Measurements from ENCODE around the gene WFIKKN2.

Gene WFIKKN2

DNA sequence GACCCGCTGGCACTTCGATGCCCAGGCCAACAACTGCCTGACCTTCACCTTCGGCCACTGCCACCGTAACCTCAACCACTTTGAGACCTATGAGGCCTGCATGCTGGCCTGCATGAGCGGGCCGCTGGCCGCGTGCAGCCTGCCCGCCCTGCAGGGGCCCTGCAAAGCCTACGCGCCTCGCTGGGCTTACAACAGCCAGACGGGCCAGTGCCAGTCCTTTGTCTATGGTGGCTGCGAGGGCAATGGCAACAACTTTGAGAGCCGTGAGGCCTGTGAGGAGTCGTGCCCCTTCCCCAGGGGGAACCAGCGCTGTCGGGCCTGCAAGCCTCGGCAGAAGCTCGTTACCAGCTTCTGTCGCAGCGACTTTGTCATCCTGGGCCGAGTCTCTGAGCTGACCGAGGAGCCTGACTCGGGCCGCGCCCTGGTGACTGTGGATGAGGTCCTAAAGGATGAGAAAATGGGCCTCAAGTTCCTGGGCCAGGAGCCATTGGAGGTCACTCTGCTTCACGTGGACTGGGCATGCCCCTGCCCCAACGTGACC, 5.0 kb downstream of the WFIKKN2 start:
- no peak for TF ChIP-seq FOXA1 (IDR thresholded peaks at IDR 0.05)
- no peak for TF ChIP-seq SP1 (IDR thresholded peaks at IDR 0.05)
- POLR2A ChIA-PET: interaction anchor here (0.6 kb wide), 1 partner anchor 56 kb away, joined by 3 read pairs; no protein-coding TSS in a partner anchor

DNA sequence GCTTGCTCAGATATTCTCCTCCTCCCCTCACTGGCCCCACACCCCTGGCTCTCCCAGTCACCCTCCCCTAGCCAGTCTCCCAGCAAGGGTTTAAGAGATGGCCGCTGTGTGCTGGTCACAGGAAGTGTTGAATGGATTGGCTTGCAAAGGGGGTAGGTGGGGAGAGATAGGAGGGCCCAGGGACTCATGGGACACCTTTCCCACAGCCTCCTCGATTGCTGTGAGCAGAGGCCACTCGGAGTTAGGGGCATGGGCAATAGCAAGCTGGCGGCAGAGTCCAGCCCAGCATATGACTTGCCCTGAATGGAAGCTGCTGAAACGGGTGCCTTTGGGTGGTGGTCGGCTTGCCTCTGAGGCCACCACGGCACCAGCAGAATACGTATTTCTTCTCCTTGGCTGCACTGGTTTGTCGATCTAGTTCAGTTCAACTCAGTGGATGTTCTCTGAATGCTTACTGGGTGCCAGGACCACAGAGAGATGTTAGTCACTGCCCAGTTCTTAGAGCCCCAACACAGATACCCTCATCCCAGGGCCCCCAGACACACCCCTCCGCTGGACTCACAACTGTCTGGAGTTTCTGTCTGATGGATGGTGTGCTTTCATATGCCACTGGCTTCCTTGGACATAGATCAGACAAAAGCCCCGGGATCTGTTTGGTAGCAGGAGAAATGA, 6.0 kb downstream of the WFIKKN2 start:
- ChIA-PET POLR2A (no interaction called here), CTCF (interaction anchor here (0.6 to 6.6 kb wide), 9 partner anchors 11 to 178 kb away, joined by 3 to 68 read pairs (median 4); no protein-coding TSS in a partner anchor)
- no peak for DNase-seq (ENCODE audit: extremely low spot score)
- TF ChIP-seq FOXM1 (IDR thresholded peaks at IDR 0.05; ENCODE audit: borderline replicate concordance) (no peak), ARNT (IDR thresholded peaks at IDR 0.05) (no peak), HDGF (IDR thresholded peaks at IDR 0.05; ENCODE audit: borderline replicate concordance) (no peak)

More for the DNA sequence above, 5.0 kb downstream of the WFIKKN2 start:
- DNase-seq (ENCODE audit: extremely low spot score): no peak
- CTCF ChIA-PET: interaction anchor here (4.0 to 6.6 kb wide), 2 partner anchors 12 to 57 kb away, joined by 26 to 68 read pairs; no protein-coding TSS in a partner anchor

- ChIA-PET CTCF (interaction anchor here (0.6 to 6.6 kb wide), 12 partner anchors 10 to 181 kb away, joined by 3 to 68 read pairs (median 4); no protein-coding TSS in a partner anchor), POLR2A (no interaction called here)
- DNase-seq (ENCODE audit: extremely low spot score): peak; percentile 87
- TF ChIP-seq ELF4 (IDR thresholded peaks at IDR 0.05) (no peak), SUZ12 (IDR thresholded peaks at IDR 0.05) (no peak), ARNT (IDR thresholded peaks at IDR 0.05) (no peak), BHLHE40 (IDR thresholded peaks at IDR 0.05; ENCODE audit: borderline replicate concordance) (no peak), FOXM1 (IDR thresholded peaks at IDR 0.05; ENCODE audit: borderline replicate concordance) (no peak), HDGF (IDR thresholded peaks at IDR 0.05; ENCODE audit: borderline replicate concordance) (no peak), LEF1 (IDR thresholded peaks at IDR 0.05; ENCODE audit: borderline replicate concordance) (no peak)
- TF ChIP-seq, protein P1, sequence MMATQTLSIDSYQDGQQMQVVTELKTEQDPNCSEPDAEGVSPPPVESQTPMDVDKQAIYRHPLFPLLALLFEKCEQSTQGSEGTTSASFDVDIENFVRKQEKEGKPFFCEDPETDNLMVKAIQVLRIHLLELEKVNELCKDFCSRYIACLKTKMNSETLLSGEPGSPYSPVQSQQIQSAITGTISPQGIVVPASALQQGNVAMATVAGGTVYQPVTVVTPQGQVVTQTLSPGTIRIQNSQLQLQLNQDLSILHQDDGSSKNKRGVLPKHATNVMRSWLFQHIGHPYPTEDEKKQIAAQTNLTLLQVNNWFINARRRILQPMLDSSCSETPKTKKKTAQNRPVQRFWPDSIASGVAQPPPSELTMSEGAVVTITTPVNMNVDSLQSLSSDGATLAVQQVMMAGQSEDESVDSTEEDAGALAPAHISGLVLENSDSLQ (IDR thresholded peaks at IDR 0.05): no peak
Measured at GRCh38 chr17:50841949-50842354, 6.6 kb downstream of the WFIKKN2 start.

DNA sequence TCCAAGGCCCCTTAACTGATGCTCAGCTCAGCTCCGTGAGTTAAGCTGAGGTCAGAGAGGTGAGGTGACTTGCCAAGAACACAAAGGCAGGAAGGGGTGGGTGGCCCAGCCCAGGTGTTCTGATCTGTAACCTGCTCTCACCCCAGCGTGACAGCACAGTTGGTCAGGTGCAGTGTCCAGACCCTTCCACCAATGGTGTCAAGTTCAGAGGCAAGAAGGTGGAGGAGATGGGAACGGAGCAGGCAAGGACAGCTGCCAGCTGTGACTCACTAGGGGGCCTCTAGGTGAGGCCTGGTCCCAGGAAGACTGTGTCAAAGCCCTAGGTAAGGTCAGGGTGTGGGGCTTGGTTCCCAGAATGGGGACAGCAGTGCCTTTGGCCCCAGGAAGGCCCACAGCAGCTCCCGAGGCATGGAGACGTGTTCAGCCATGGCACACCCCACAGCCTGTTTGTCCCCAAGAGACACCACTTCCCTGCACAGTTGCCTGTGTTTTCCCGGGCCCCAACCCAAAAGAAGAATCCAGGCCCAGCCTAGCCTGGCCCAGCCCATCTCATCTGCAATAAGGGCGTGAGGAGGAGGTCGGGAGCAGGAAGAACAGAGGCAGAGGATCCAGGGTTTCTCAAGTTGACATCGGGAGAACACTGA, 7.2 kb downstream of the WFIKKN2 start:
- no peak for TF ChIP-seq SP1 (IDR thresholded peaks at IDR 0.05)
- TF ChIP-seq, protein P1 (IDR thresholded peaks at IDR 0.05): no peak
- TF ChIP-seq CTBP1 (IDR thresholded peaks at IDR 0.05; ENCODE audit: borderline replicate concordance): no peak
- TF ChIP-seq FOXA1 (IDR thresholded peaks at IDR 0.05): no peak
- no peak for TF ChIP-seq ARNT (IDR thresholded peaks at IDR 0.05)
- TF ChIP-seq FOXM1 (IDR thresholded peaks at IDR 0.05; ENCODE audit: borderline replicate concordance): no peak
- no peak for DNase-seq (ENCODE audit: extremely low spot score)
- CTCF ChIA-PET: interaction anchor here (0.6 to 6.6 kb wide), 11 partner anchors 9 to 181 kb away, joined by 3 to 68 read pairs (median 4); no protein-coding TSS in a partner anchor
- POLR2A ChIA-PET: no interaction called here

DNA sequence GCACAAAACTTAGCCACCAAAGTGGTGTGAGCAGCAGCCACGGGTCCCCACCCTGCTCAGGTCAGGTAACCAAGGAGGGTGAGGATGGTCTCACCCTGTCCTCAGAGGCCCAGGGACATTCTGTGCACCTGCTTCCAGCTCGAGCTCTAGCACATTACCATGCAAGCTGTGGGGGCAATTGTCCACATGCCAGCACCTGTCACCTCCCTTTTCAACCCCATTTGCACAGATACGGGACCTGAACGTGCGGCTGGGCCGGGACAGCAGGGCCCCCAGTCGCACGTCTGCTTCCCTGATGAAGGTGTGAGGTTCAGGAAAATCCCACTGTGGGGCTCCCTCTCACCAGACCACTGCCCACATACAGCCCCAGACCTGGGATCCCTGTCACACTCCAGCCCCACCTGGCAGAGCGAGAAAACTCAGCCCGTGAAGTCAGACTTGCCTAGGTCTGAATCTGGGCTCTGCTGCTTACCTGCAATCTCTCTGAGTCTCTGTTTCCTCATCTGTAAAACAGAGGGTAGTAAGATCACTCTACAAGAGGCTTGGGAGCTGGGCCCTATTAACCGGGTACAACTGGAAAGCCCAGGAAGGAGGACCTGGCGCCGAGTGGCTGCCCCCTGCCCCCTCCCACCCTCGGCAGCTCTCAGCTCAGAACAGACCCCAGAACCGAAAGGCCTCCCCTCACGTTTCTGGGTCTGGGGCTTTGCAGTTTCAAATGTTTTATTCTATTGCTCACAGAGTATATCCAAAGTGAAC, 7.9 kb downstream of the WFIKKN2 start:
- POLR2A ChIA-PET: interaction anchor here (0.9 to 1.2 kb wide), 2 partner anchors 23 to 135 kb away, joined by 4 read pairs; partner anchors contain the start of gene TOB1
- CTCF ChIA-PET: interaction anchor here (0.6 to 6.6 kb wide), 5 partner anchors 9 to 80 kb away, joined by 3 to 68 read pairs (median 4); no protein-coding TSS in a partner anchor
- TF ChIP-seq, protein P1 (IDR thresholded peaks at IDR 0.05): no peak
- TF ChIP-seq FOXA1 (IDR thresholded peaks at IDR 0.05) (no peak), ELF4 (IDR thresholded peaks at IDR 0.05) (no peak), FOXK2 (IDR thresholded peaks at IDR 0.05) (no peak), SP1 (IDR thresholded peaks at IDR 0.05) (no peak), SUZ12 (IDR thresholded peaks at IDR 0.05) (no peak), L3MBTL2 (conservative IDR thresholded peaks at IDR 0.05) (no peak), HDGF (IDR thresholded peaks at IDR 0.05; ENCODE audit: borderline replicate concordance) (no peak), LEF1 (IDR thresholded peaks at IDR 0.05; ENCODE audit: borderline replicate concordance) (no peak), BHLHE40 (IDR thresholded peaks at IDR 0.05; ENCODE audit: borderline replicate concordance) (no peak), NFRKB (IDR thresholded peaks at IDR 0.05) (no peak), ARNT (IDR thresholded peaks at IDR 0.05) (no peak), TARDBP (IDR thresholded peaks at IDR 0.05) (no peak)
- no peak for DNase-seq (ENCODE audit: extremely low spot score)

GRCh38 chr17:50844117-50844700, 8.8 kb downstream of the WFIKKN2 start:
- TF ChIP-seq BHLHE40 (IDR thresholded peaks at IDR 0.05; ENCODE audit: borderline replicate concordance): no peak
- TF ChIP-seq FOXA1 (IDR thresholded peaks at IDR 0.05): no peak
- TF ChIP-seq CTBP1 (IDR thresholded peaks at IDR 0.05; ENCODE audit: borderline replicate concordance): no peak
- POLR2A ChIA-PET: interaction anchor here (0.9 to 1.2 kb wide), 2 partner anchors 22 to 136 kb away, joined by 4 read pairs; partner anchors contain the start of gene TOB1
- DNase-seq (ENCODE audit: extremely low spot score): no peak

More at GRCh38 chr17:50844117-50844700, 8.8 kb downstream of the WFIKKN2 start:
- CTCF ChIA-PET: interaction anchor here (0.6 to 6.6 kb wide), 5 partner anchors 8 to 80 kb away, joined by 3 to 68 read pairs (median 4); no protein-coding TSS in a partner anchor

Data from HEK293T (cell line).